Lower leg skin (tissue), 4 donors: ENCODE measurements around the gene MTSS2. TPM values are rescaled to one million over a fixed set of nuclear protein-coding genes. Genes with fewer than 3 reads are reported as not detected.

Experiments
- DNase-seq, 2 donors: peaks; one replicate each; pipeline ENCODE4 v3.0.0-alpha.2; 2019; ENCODE audit warnings: low spot score in 2 of 2
- H3K4me3 ChIP-seq: fragments of 200-600 bp; sonication (generic); 2 replicates; pipeline ENCODE4 v1.5.1; 2017; ENCODE audit warnings: mild to moderate bottlenecking, low read depth; ENCODE audit not compliant: poor library complexity, severe bottlenecking
- CTCF ChIP-seq, 3 donors: fragments of 450-650 bp; IDR thresholded peaks; one replicate each; pipeline ENCODE4 v1.5.1; 2016; ENCODE audit warnings: antibody characterized with exemption in 3 of 3, mild to moderate bottlenecking in 3 of 3, moderate library complexity in 2 of 3
- POLR2A ChIP-seq, 2 donors: fragments of 450-650 bp; IDR thresholded peaks; one replicate each; pipeline ENCODE4 v1.6.1; 2016 to 2017; ENCODE audit warnings: antibody characterized with exemption in 2 of 2, mild to moderate bottlenecking in 1 of 2, moderate library complexity in 1 of 2
- WGBS, 2 donors: methylation state at CpG; one replicate each; pipeline ENCODE4 v1.1.5; 2018; 5-methylcytosine and 5-hydroxymethylcytosine counted together
- intact Hi-C: fragments of 100-400 bp; cut with DNase I; formaldehyde crosslinking; loops from one replicate; pipeline ENCODE4 v1.15.0; 2023; ENCODE audit warnings: low total_unique reads
- total RNA-seq, 4 donors: library from RNA; depleted of rRNA; stranded (reverse); fragments of >200 nt; gene quantifications; one replicate each; pipeline ENCODE4 v1.1.0, GENCODE V29; 2016

The MTSS2 gene
- total RNA-seq, 4 donors from 2014 or later, result 18.4 to 55.5 (median 25.2) TPM

DNA sequence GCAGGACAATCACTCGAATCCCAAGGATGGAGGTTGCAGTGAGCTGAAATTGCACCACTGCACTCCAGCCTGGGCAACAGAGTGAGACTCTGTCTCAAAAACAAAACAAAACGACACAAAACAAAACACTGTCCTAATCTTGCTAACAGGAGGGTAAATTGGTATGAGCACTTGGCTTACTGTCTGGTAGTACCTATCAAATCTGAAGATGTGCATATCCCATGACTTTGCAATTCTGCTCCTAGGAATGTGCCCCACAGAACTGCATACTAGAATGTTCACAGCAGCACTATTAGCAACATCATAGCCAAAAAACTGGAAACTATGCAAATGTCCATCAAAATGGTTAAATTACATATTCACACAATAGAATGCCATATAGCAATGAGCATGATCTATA lies 15.7 kb downstream of the MTSS2 start:
- TF ChIP-seq CTCF (IDR thresholded peaks at IDR 0.05), result no peak
- no peak for TF ChIP-seq POLR2A (IDR thresholded peaks at IDR 0.05)
- DNase-seq, result no peak
- H3K4me3 ChIP-seq, result no peak overlapping the region
- 93 to 96% methylated on average over 2 of the region's 2 CpGs for WGBS, 2 donors
- intact Hi-C loops, result no loop called here

DNA sequence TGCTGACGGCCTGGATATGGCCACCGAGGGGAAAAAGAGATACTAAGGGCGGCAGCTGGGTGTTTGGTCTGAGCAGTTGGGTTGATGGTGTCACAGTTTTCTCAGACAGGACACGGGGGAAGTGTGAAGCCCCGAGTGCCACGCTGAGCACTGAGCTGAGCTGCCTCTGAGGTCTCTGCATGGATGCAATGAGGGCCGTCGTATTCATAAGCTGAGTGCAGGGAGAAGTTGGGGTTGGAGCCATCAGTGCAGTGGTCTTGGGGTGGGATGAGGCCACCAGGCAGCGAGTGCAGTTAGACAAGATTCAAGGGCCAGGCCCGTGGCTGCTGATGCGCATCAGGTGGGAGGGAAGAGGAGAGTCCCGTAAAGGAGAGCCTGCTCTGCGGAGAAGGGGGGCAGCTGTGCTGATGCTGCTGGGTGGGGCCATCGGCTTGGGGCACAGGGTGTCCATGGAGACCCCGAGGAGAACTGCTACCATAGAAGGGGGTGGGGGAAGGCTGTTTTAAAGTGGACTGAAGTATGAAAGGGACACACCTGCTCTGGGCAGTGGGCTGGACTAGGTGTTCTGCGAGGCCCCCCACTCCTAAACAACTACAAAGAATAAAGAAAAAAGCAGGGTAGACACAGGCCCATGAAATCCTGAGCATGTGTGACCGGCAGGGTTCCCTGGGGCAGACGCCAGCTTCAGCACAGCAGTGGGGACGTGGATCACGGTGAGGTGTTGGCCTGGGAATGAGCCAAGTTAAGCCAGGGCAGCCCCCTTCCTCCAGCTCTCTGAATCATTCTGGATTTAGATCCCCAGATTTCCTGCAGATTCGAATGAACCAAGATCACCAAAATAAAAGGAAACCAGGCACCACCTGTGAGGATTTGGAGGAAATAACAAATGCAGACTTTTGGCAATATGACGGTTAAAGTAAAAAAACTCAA lies 19.8 kb downstream of the MTSS2 start:
- intact Hi-C loops, result no loop called here
- WGBS, 2 donors, result 87% methylated on average over 22 of the region's 22 CpGs
- no peak overlapping the region for H3K4me3 ChIP-seq
- peak in 1 of 2 donors; percentile 84 for DNase-seq
- no peak for TF ChIP-seq CTCF (IDR thresholded peaks at IDR 0.05)
- TF ChIP-seq POLR2A (IDR thresholded peaks at IDR 0.05), result no peak

GRCh38 chr16:70665113-70665694 lies 20.6 kb downstream of the MTSS2 start:
- WGBS, 2 donors, result 92 to 94% methylated on average over 12 to 14 of the region's 14 CpGs
- intact Hi-C loops, result no loop called here
- no peak for DNase-seq
- TF ChIP-seq CTCF (IDR thresholded peaks at IDR 0.05) (no peak), POLR2A (IDR thresholded peaks at IDR 0.05) (no peak)
- H3K4me3 ChIP-seq, result no peak overlapping the region

GRCh38 chr16:70664325-70665112 lies 21.3 kb downstream of the MTSS2 start:
- WGBS, 2 donors, result 92 to 93% methylated on average over 14 to 27 of the region's 39 CpGs
- no peak overlapping the region for H3K4me3 ChIP-seq
- peak in 1 of 2 donors; percentile 83 for DNase-seq
- intact Hi-C loops, result no loop called here
- TF ChIP-seq CTCF (IDR thresholded peaks at IDR 0.05), result no peak
- no peak for TF ChIP-seq POLR2A (IDR thresholded peaks at IDR 0.05)

DNA sequence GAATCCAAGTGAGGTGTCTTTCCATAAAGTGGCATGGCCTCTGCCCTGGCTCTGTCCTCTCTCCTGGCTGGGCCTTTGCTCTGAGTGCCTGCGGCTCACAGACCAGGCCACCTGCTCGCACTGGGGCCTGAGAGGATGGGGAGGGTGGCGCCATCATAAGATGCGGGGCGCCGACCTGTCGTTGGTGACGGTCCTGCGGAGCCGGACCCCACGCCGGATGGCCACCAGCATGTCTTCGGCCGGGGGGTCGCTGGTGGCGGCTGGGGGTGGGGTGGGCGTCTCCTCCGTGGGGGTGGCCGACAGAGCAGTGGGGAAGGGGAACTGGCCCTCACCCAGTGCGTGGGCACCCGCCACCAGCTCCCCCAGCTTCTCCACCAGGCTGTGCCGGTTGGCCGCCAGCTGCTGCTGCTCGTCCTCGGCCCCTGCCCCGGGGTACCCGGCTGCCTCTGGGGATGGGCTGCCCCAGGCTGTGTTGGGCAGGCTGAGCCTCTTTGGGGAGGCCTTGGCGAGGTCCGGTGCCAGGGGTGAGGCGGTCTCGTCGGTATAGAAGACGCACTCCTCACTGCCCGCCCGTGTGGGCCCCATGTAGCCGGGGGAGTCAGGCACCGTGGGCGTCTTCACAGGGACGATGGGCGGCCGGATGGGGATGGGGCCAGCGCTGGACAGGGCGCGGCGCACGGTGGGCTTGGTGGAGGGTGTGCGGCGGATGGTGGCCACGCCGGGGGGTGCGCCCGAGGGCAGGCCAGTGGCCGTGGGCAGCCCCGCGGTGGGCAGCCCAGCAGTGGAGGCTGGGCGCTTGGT lies 22.1 kb downstream of the MTSS2 start:
- DNase-seq, result no peak
- H3K4me3 ChIP-seq, result no peak overlapping the region
- 92 to 93% methylated on average over 37 to 53 of the region's 56 CpGs for WGBS, 2 donors
- intact Hi-C loops, result no loop called here
- TF ChIP-seq POLR2A (IDR thresholded peaks at IDR 0.05) (no peak), CTCF (IDR thresholded peaks at IDR 0.05) (no peak)
